Pulmonary artery endothelial cell (primary cell): ENCODE data around the gene FAM184B. TPM values are rescaled to one million over a fixed set of nuclear protein-coding genes. Genes with fewer than 3 reads are reported as not detected.
A peak's percentile ranks its signal among the peaks of the same experiment; 100 is the strongest.

ENCODE experiments used
- DNase-seq: peaks from one replicate; pipeline ENCODE4 v3.0.0-alpha.2; 2011; ENCODE audit warnings: low read depth, low spot score
- total RNA-seq: library from RNA; depleted of rRNA; stranded (reverse); fragments of >200 nt; gene quantifications from 2 replicates; pipeline ENCODE4 v1.2.3, GENCODE V29; 2014

The FAM184B gene
- not detected in 2 replicates for total RNA-seq

GRCh38 chr4:17781300-17782287 lies at the start of gene FAM184B:
Gene FAM184B, minus strand, starts transcription at chr4:17781621. Its CDS starts 322 bp downstream, at chr4:17781299.
- DNase-seq, result no peak

DNA sequence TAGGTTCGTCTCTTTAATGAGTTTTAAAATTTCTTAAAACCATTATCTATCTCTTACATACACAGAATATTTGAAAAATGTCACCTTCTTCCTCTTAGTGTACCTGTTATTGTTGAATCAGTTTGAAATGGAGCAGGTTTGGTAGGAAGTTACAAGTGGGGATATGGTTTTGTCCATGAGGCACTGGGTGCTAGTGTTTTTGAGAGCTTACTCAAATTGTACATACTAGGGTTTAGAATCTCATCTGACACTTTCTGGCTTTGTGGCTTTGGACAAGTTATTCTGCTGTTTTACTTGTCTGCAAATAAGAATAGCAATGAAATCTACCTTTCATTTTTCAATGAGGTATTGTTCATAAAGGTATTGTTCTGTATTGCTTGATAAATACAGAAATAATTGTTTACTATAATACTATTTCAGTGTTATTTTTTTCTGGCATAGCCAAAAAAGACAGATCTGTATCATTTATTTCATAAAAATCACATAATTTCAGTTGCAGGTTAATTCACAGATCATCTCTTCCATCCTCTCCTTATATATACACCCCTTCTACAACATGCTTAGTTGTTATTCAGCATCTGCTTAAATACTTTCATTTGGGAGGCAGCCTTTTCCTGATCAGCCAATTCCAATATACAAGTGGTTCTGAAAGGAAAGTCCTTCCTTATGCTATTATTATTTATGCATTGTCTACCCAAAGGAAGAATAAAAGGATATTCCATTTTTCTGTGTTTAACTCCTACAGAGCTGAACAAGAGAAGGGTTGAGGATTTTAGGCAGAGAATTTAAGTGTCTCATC lies 42.6 kb upstream of the FAM184B start:
- DNase-seq, result no peak

DNA sequence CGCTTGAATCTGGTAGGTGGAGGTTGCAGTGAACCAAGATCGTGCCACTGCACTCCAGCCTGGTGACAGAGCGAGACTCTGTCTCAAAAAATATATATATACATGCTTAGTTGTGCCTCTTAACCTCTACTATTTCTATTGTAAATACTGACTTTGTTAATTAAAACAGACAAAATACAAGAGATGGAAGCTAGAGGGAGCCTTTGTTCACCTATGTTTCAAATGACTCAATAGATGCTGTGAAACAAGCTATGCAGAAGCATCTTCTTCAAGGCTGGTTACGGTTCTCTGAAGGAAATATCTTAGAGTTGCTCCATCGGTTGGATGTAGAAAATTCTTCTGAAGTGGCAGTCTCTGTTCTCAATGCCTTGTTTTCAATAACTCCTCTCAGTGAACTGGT lies 35.6 kb upstream of the FAM184B start:
- peak; percentile 22 for DNase-seq

GRCh38 chr4:17816142-17816541 lies 34.7 kb upstream of the FAM184B start:
- no peak for DNase-seq

- peak; percentile 44 for DNase-seq
Measured at GRCh38 chr4:17814140-17814539, 32.7 kb upstream of the FAM184B start.

DNA sequence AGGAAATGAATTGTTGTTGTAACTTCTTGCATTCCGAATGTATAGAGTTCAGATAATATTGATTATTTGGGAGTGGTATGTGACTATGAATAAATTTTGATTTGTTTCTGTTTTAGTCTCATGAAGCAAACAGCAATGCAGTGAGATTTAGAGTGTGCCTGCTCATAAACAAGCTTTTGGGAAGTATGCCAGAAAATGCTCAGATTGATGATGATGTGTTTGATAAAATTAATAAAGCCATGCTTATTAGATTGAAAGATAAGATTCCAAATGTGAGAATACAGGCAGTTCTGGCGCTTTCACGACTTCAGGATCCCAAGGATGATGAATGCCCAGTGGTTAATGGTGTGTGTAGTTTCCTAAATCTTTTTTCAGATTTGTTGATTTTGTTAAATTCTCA lies 31.4 kb upstream of the FAM184B start:
- DNase-seq, result no peak

GRCh38 chr4:17812125-17812524 lies 30.7 kb upstream of the FAM184B start:
- DNase-seq, result no peak

DNA sequence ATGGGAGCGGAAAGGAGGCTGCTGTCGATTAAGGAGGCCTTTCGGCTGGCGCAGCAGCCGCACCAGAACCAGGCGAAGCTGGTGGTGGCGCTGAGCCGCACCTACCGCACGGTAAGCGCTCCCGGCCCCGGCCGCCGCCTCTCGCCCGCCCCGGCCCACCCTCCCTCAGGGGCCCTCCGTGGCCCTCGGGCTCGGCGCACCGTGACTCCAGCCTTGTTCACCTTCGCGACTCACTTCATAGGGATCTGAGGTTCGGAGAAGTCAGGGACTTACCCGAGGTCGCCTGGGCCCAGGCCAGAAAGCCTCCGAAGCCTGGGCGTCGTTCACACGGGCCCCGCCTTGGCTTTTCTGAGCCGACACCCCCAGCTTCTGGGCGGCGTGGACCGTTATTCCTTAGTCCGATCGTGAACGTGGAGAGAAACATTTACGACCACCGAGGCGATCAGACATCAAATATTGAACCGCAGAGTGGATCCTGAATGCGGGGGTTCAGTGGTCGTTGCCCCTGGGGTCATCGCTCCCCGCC lies 29.7 kb upstream of the FAM184B start:
- no peak for DNase-seq

- DNase-seq, result peak; percentile 97
Measured at GRCh38 chr4:17810260-17811077, 29.0 kb upstream of the FAM184B start, which contains the start of the genes DCAF16 and NCAPG. Gene DCAF16, minus strand, starts transcription at chr4:17810757. Its CDS starts 6,616 bp downstream, at chr4:17804141. Gene NCAPG, plus strand, starts transcription at chr4:17810979. Its CDS starts 99 bp downstream, at chr4:17811078.

- no peak for DNase-seq
Measured at GRCh38 chr4:17809667-17810066, 28.2 kb upstream of the FAM184B start.

DNA sequence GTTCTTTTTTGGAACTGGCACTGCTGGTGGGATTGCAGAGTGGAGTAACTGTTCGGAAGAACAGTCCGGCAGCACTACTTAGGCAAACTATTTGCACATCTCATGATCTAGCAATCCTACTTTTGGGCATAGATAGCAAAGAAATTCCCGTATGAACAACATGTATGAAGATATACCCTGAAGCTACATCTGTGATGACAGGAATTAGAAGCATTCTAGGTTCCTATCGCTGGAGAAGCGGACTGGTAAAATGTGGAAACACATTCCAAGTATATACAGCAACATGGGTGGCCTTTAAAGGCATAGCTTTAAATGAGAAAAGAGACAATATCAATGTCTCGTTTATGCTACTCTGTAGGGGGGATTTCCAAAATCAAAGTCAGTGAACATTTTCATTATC lies 26.0 kb upstream of the FAM184B start:
- DNase-seq, result no peak

DNA sequence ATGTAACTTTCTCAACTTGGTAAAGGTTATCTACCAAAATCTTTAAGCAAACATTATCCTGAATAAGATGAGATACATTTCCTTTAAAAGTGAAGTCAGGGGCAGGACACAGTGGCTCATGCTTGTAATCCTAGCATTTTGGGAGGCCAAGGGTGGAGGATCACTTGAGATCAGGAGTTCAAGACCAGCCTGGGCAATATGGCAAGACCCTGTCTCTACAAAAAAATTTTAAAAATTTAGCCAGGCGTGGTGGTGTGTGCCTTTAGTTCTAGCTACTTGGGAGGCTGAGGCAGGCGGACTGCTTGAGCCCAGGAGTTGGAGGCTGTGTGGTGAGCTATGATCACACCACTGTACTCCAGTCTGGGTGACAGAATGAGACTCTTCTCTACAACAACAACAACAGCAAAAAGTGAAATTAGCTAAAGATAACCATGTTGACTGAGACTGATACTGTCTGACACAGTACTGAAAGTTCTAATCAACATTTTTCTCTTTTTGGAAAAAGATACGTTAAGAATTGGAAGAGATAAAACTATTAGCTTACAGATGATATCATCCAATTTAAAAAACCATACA lies 24.2 kb upstream of the FAM184B start:
- no peak for DNase-seq

DNA sequence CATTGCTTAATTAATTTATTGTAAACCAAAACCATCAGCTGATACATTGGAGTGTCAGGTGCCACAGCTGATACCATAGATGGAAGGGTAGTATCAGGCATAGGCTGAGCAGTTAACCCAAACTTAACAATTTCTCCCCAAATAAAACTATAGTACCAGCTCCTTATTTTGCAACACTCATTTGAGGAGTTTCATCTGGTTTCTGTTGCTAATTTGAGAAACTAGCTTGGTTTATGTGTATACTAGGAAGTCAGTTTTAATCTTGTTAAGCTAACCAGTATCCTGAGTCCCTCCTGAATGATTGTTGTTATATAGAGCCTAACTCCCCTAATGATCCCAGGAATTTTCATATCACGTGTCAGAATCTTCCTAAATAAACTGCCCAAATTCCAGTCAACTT lies 16.4 kb upstream of the FAM184B start:
- DNase-seq, result no peak

DNA sequence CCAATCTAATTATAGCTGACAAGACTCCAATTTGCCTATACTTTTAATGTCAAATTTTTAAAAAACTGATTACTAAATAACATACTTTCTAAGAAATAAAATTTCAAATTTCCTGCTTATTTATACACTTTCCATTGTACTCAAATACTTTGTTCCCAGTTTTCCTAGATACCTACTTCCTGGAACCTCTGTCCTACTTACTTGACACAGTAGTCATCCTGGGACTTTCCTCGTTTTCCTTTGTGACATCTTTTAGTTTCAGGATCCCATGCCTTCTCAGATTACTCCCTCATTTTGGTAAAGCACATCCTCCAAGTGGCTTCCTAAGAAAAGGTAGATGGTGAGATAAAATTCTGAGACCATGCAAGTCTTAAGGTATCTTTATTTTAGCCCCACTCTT lies 13.3 kb upstream of the FAM184B start:
- DNase-seq, result no peak

- no peak for DNase-seq
Measured at GRCh38 chr4:17788956-17789355, 7.5 kb upstream of the FAM184B start.

DNA sequence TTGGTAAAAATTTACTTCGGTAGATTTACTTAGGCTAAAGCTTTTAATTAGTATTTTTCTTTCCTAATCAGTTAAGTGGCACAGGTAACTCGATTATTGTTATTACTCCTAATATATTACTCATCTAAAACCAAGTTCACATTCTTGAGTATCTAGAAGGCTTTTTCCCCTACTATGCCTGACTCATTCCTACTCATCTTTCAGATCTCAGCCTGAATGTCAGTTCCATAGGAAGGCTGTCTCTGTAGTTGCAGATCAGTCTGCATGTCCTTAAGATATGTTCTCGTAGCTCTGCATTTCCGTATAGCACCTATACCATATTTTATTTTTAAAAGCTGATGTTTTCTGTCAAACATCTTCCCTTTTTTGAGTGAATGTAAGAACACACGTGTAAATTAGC lies 5.9 kb upstream of the FAM184B start:
- DNase-seq, result no peak

- no peak for DNase-seq
Measured at GRCh38 chr4:17786567-17786966, 5.1 kb upstream of the FAM184B start.

DNA sequence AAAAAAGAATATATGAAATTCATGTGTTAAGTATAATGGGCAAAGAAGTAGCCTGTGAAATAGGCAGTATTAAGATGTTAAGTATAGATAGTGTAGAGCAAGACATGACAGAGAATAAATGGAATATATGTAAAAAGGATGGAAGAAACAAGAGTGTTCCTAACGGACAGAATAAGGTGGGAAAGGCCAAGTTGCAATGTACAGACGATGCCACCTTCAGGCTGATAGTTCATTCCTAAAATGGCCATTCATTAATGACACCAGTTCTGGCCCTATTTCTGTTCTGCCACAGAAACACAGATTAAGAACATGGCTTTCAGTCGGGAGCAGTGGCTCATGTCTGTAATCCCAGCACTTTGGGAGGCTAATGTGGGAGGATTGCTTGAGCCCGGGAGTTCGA lies 4.4 kb upstream of the FAM184B start:
- no peak for DNase-seq

GRCh38 chr4:17780501-17781299 lies 721 bp downstream of the FAM184B start:
- no peak for DNase-seq

GRCh38 chr4:17778431-17778830 lies 3.0 kb downstream of the FAM184B start:
- no peak for DNase-seq
